Activated T-cell treated with anti-CD3 and anti-CD28 coated beads for 1 hour (primary cell): Measurements from ENCODE around the gene IRS2.
"Not testable (repeated sequence)": the region's sequence is repeated elsewhere in the genome, so short reads cannot be mapped to it uniquely, and the experiment has no call there.

Experiments
- DNase-seq: peaks from one replicate; pipeline ENCODE4 v3.0.0-alpha.2; 2020; ENCODE audit warnings: low read depth

The IRS2 gene, protein sequence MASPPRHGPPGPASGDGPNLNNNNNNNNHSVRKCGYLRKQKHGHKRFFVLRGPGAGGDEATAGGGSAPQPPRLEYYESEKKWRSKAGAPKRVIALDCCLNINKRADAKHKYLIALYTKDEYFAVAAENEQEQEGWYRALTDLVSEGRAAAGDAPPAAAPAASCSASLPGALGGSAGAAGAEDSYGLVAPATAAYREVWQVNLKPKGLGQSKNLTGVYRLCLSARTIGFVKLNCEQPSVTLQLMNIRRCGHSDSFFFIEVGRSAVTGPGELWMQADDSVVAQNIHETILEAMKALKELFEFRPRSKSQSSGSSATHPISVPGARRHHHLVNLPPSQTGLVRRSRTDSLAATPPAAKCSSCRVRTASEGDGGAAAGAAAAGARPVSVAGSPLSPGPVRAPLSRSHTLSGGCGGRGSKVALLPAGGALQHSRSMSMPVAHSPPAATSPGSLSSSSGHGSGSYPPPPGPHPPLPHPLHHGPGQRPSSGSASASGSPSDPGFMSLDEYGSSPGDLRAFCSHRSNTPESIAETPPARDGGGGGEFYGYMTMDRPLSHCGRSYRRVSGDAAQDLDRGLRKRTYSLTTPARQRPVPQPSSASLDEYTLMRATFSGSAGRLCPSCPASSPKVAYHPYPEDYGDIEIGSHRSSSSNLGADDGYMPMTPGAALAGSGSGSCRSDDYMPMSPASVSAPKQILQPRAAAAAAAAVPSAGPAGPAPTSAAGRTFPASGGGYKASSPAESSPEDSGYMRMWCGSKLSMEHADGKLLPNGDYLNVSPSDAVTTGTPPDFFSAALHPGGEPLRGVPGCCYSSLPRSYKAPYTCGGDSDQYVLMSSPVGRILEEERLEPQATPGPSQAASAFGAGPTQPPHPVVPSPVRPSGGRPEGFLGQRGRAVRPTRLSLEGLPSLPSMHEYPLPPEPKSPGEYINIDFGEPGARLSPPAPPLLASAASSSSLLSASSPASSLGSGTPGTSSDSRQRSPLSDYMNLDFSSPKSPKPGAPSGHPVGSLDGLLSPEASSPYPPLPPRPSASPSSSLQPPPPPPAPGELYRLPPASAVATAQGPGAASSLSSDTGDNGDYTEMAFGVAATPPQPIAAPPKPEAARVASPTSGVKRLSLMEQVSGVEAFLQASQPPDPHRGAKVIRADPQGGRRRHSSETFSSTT (N-terminal part only)

GRCh38 chr13:109786457-109787134 lies at the start of gene IRS2:
IRS2 (minus strand) TSS chr13:109786583; CDS start chr13:109786053, 530 bp downstream.
- peak; percentile 86 for DNase-seq

DNA sequence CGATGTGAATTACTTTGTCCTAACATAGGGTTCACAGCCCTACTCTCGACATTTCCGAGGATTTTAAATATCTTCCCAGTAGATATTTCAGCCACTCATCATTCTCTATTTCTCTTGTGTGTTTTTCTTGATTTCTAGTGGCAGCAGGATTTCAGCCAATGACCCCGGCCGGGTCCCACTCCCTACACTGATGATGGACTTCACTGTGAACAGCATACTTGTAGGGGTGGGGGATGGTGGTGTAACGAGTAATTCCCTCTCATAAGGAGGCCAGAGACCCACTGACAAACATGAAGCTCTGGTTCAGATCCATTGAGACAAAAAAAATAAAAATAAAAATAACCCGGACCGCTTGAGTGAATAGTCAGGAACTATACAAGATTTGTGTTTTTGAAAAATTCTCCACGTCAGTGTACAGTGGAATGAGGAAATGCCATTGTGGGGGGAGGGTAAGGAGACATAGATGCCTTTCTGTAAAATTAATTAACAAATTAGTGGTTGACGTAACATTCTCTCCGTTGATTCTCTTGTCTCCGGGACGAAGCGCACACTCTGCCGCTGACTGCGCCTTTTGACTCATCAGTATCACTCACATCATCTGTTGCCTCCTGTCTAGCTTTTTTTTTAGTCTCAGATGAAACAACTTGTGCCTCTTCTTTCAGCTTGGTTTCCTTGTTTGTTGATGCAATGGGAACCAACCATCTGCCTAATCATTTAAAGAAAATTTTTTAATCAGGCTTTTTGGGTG lies 48.8 kb upstream of the IRS2 start:
- no peak for DNase-seq

GRCh38 chr13:109833940-109834339 lies 47.6 kb upstream of the IRS2 start:
- no peak for DNase-seq

GRCh38 chr13:109833071-109833470 lies 46.7 kb upstream of the IRS2 start:
- no peak for DNase-seq

GRCh38 chr13:109828591-109829316 lies 42.4 kb upstream of the IRS2 start:
- not testable (repeated sequence) for DNase-seq

DNA sequence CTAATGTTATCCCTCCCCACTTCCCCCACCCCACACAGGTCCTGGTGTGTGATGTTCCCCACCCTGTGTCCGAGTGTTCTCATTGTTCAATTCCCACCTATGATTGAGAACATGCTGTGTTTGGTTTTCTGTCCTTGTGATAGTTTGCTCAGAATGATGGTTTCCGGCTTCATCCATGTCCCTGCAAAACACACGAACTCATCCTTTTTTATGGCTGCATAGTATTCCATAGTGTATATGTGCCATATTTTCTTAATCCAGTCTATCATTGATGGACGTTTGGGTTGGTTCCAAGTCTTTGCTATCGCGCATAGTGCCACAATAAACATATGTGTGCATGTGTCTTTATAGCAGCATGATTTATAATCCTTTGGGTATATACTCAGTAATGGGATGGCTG lies 36.8 kb upstream of the IRS2 start:
- not testable (repeated sequence) for DNase-seq

DNA sequence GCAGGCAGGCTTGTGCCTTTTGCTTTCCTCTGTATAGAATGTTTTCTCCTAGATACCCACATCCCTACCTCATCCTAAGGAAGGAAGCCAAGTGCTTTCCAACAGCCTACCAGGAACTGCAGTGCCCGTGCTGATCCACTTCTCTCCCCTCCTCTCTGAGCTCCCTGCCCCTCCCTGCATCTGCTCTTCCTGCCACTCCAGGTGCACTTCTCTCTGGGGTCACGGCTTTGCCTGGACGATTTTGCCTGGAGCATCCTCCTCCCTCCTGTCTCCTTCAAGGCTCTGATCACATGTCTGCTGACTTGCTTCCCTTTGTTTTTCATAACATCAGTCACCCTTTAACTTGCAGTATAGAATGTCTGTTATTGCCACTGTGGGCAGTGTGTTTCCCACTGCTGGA lies 34.7 kb upstream of the IRS2 start:
- DNase-seq = no peak

GRCh38 chr13:109819874-109820273 lies 33.5 kb upstream of the IRS2 start:
- no peak for DNase-seq

DNA sequence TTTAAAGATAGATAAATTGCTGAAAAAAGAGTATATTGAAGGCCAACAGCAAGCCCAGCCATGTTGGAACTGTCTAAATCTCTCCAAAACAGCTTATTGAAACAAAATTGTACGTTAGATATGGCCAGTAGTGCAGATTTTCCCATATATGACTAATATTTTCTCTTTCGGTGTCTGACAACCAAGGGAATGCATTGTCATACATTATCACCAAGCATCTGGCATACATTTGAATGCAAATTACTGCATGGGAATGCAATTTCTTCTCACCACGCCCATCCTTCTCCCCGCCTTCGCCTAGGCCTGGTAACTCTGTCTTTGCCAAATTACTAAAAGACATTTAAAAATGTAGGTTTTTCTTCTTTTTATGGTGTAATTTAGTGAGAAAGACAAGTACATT lies 32.5 kb upstream of the IRS2 start:
- DNase-seq = no peak

DNA sequence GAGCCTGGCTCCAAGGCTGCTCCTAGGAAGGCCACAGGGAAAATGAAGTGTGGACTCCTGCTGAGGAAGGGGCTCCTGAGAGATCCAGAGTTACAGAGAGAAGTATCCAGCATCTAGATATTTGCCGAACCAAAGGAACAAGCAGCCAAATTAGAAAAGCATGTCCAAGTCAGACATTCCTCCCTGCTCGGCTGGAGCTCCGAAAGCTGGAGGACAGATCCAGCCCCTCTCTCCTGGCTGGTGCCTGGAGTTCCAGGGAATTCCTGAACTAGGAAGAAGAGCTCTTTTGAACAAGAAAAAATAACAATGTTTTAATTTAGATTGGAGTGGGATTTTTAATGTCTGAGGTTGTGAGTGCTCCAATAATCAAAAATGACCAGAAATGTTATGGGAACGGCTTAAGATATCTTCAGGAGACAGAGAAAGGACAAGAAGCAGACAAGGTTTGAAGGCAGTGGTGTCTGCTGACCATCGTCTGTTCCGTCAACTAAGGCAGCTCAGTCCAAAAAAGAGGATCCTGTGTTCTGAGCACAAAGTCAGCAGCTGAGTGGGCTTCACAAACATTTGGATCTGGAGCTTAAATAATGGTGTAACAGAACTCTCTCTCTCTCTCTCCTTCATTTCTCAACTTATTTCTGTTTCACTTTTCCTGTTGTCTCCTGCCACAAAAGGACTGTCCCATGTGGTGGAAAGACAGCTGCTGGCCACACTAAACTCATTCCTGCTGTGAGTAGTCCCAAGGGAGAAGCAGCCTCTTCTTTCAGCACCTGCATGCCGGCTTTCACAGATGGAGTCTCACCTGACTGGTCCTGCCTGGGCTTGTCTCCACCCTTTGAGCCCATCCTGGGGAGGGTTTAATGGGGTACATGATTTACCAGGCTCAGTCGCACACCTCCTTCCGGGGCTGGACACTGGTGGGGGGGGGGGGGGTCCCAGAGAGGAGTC lies 31.5 kb upstream of the IRS2 start:
- DNase-seq = no peak

DNA sequence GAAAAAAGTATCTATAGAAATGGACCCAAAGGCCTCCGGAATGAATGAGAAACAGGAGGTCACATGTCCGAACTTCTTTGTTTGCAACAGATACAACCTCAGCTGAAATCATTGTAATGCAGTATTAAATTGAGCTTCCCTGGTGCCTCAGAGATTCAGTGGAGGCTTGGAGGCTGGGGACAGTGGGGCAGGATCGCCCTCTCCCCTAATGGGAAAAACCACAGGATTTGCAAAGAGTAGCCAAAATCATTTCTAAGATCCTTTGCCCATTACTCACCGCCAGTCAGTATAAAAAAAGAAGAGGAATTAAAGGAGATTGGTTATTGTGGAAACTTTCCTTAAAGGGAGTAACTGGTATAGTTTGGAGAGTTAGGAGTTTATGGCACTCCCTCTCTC lies 30.4 kb upstream of the IRS2 start:
- DNase-seq = no peak

DNA sequence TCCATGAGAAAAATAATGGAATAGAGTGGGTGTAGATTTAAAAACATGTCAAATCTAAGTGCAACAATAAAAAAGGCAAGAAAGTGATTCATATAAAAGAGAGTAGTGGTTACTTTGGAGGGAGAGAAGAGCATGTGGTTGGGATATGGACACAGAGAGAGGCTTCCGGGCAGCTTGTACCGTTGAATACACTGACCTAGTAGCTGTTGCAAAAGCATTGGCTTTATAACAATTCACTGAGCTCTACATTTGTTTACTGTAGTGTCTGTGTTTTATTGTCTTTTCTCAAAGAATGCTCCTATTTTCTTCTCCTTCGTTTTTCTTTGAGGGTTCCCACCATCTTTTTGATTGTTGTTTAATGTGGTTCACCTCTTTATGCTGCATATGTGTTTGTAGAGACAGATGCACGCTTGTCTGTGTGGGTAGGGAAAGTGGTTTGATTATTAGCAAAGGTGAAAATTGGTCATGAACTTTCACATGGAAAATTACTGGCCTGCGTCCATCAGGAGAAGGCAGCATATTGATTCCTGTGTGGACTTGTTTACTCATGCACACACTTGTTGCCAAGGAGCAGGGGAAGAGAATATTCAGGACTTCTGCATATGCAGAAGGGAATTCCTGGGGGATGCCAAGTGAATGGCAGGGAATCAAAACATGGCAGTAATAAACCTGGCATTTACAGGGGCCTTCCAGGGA lies 29.9 kb upstream of the IRS2 start:
- DNase-seq = no peak

DNA sequence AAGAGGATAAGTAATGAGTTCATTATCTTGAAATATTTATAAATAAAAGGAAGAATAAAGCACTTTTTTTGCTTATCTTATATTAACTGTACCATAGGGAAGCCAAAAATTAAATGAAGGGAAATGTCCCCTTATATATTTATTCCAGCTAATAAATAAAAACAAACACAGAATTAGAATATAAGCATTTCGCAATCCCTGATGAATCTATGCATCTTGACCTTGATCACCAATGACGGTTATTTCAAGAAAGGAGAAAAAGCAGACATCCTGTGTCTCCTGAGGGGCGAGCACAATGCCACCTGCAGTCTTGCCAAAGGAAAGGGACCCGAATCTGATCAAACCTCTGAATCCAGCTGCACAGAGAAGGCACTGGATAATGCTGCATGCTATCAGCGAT lies 29.3 kb upstream of the IRS2 start:
- no peak for DNase-seq

- no peak for DNase-seq
These were observed 27.3 kb upstream of the IRS2 start for GRCh38 chr13:109813663-109814062.

GRCh38 chr13:109812382-109812781 lies 26.0 kb upstream of the IRS2 start:
- no peak for DNase-seq

DNA sequence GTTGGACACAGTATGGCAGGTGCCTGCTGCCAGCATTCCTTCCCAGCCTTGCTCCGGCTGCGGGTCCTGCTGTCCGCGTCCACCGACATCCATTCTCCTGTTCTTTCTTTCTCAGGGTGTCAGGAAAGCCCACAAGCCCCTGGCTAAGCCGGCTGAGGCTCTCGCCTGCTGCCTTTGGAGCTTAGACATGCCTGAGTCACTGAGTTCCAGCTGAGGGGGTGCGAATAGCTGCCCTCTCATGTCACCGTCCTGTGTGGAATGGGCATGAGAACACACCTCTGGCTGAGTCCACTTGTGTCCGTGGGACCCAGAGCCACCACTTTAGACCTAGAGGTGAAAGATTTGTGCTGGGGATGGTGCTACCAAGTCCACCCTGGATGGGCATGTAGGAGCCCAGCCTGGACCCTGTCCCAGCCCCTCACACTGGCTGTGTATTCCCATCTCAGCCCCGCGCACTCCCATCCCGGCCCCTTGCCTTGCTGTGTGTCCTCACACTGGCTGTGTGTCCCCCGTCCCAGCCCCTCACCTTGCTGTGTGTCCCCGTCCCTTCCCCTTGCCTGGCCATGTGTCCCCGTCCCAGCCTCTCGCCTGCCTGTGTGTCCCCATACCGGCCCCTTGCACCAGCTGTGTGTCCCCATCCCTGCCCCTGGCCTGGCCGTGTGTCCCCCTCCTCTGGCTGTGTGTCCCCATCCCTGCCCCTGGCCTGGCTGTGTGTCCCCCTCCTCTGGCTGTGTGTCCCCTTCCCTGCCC lies 24.6 kb upstream of the IRS2 start:
- no peak for DNase-seq

GRCh38 chr13:109809216-109809932 lies 23.0 kb upstream of the IRS2 start:
- DNase-seq = no peak
